GM19468 (cell line): ENCODE data around the gene CA9.

ENCODE experiments used
- ATAC-seq: cut with Tn5 transposase; IDR thresholded peaks from one replicate; pipeline ENCODE4 v1.9.1; 2021; ENCODE audit warnings: mild to moderate bottlenecking, moderate library complexity, moderate number of reproducible peaks; ENCODE audit not compliant: unreplicated experiment; ENCODE audit errors: extremely low read depth

The CA9 gene

DNA sequence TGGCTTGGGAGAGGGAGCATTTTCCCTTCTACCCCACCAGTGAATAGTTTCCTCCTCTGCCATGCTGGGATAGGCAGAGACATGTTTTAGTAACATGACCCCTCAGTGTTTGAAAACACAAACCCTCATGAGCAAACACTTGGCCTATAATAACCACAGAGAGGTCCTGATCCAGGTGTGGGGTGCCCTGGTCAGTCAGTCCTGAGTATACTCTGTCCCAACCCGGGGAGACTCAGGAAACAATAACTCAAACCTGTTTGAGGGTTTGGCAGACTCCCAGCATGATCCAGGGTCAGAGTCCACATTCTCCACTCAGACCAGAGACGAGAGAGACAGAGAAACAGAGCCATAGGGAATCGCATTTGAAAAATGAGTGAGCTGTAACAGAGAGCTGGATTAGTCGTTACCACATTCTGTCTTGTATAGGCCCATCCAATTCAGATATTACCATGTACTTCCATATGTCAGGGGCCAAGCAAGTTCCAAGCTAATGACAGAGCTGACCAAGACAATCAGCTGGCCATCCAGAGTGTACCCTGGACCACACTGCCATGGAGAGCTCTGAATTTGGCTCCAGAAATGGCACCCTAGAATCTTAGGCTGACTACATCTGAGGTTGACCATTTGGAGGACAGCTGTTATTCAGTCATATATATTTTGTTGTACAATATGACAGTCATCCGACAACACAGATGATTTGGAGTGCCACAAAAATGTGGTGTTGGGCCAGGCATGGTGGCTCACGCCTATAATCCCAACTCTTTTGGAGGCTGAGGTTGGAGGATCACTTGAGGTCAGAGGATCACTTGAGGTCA, 4.2 kb upstream of the CA9 start:
- no peak for ATAC-seq

DNA sequence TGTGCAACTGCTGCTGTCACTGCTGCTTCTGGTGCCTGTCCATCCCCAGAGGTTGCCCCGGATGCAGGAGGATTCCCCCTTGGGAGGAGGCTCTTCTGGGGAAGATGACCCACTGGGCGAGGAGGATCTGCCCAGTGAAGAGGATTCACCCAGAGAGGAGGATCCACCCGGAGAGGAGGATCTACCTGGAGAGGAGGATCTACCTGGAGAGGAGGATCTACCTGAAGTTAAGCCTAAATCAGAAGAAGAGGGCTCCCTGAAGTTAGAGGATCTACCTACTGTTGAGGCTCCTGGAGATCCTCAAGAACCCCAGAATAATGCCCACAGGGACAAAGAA, 265 bp downstream of the CA9 start:
- no peak for ATAC-seq

DNA sequence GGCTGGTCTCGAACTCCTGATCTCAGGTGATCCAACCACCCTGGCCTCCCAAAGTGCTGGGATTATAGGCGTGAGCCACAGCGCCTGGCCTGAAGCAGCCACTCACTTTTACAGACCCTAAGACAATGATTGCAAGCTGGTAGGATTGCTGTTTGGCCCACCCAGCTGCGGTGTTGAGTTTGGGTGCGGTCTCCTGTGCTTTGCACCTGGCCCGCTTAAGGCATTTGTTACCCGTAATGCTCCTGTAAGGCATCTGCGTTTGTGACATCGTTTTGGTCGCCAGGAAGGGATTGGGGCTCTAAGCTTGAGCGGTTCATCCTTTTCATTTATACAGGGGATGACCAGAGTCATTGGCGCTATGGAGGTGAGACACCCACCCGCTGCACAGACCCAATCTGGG, 1.5 kb downstream of the CA9 start:
- no peak for ATAC-seq

DNA sequence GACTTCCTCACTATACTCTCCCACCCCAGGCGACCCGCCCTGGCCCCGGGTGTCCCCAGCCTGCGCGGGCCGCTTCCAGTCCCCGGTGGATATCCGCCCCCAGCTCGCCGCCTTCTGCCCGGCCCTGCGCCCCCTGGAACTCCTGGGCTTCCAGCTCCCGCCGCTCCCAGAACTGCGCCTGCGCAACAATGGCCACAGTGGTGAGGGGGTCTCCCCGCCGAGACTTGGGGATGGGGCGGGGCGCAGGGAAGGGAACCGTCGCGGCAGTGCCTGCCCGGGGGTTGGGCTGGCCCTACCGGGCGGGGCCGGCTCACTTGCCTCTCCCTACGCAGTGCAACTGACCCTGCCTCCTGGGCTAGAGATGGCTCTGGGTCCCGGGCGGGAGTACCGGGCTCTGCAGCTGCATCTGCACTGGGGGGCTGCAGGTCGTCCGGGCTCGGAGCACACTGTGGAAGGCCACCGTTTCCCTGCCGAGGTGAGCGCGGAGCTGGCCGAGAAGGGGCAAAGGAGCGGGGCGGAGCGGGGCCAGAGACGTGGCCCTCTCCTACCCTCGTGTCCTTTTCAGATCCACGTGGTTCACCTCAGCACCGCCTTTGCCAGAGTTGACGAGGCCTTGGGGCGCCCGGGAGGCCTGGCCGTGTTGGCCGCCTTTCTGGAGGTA, 2.1 kb downstream of the CA9 start:
- ATAC-seq: no peak

DNA sequence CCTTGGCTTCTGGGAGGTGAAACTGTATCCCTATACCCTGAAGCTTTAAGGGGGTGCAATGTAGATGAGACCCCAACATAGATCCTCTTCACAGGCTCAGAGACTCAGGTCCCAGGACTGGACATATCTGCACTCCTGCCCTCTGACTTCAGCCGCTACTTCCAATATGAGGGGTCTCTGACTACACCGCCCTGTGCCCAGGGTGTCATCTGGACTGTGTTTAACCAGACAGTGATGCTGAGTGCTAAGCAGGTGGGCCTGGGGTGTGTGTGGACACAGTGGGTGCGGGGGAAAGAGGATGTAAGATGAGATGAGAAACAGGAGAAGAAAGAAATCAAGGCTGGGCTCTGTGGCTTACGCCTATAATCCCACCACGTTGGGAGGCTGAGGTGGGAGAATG, 5.4 kb downstream of the CA9 start:
- no peak for ATAC-seq

DNA sequence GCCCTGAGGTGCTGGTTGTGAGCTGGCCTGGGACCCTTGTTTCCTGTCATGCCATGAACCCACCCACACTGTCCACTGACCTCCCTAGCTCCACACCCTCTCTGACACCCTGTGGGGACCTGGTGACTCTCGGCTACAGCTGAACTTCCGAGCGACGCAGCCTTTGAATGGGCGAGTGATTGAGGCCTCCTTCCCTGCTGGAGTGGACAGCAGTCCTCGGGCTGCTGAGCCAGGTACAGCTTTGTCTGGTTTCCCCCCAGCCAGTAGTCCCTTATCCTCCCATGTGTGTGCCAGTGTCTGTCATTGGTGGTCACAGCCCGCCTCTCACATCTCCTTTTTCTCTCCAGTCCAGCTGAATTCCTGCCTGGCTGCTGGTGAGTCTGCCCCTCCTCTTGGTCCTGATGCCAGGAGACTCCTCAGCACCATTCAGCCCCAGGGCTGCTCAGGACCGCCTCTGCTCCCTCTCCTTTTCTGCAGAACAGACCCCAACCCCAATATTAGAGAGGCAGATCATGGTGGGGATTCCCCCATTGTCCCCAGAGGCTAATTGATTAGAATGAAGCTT, 6.1 kb downstream of the CA9 start:
- ATAC-seq: no peak

DNA sequence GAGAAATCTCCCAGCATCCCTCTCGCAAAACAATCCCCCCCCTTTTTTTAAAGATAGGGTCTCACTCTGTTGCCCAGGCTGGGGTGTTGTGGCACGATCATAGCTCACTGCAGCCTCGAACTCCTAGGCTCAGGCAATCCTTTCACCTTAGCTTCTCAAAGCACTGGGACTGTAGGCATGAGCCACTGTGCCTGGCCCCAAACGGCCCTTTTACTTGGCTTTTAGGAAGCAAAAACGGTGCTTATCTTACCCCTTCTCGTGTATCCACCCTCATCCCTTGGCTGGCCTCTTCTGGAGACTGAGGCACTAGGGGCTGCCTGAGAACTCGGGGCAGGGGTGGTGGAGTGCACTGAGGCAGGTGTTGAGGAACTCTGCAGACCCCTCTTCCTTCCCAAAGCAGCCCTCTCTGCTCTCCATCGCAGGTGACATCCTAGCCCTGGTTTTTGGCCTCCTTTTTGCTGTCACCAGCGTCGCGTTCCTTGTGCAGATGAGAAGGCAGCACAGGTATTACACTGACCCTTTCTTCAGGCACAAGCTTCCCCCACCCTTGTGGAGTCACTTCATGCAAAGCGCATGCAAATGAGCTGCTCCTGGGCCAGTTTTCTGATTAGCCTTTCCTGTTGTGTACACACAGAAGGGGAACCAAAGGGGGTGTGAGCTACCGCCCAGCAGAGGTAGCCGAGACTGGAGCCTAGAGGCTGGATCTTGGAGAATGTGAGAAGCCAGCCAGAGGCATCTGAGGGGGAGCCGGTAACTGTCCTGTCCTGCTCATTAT, 6.8 kb downstream of the CA9 start:
- ATAC-seq: no peak

DNA sequence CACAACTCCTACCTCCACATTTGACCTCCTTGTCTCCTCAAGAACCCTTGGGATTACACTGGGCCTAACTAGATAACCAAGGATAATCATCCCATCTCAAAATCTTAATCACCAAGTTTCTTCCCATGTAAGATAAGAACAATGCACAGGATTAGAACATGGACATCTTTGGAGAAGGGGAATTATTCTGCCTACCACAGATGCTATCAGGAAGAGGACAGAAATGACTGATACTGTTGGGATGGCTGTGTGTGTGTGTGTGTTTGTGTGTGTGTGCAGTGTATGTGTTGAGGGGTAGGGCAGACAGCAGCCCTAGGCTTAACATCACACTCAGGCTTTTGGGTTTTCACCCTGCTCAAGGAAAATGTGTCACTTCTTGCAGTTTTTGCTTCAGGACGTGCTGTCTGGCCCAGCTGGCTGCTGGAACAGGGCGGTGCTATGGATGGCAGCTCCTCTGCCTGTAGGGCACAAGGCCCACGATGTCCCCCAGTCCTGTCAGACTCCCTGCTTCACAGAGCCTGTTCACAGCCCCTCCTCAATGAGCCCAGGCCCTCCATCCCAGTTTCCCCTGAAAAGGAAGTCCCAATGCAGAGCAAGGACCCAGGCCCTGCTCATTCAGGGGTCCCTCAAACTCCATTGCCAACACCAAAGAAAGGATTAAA, 7.7 kb downstream of the CA9 start:
- ATAC-seq: no peak

DNA sequence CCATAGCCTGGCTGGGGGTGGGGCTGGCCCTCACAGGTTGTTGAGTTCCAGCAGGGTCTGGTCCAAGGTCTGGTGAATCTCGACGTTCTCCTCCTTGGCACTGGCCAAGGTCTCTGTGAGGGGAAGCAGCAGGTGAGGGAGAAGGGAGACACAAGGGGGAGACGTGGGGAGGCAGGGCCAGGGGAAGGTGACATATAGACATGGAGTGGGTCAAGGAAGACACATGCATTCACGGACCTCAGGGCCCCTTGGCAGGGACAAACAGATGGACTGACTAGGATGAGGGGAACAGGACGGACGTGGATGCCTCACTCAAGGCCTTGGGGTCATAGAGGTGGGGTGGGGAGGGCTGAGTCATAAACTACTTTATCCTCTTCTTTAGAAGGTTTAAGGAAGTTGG, 8.3 kb downstream of the CA9 start:
- no peak for ATAC-seq

DNA sequence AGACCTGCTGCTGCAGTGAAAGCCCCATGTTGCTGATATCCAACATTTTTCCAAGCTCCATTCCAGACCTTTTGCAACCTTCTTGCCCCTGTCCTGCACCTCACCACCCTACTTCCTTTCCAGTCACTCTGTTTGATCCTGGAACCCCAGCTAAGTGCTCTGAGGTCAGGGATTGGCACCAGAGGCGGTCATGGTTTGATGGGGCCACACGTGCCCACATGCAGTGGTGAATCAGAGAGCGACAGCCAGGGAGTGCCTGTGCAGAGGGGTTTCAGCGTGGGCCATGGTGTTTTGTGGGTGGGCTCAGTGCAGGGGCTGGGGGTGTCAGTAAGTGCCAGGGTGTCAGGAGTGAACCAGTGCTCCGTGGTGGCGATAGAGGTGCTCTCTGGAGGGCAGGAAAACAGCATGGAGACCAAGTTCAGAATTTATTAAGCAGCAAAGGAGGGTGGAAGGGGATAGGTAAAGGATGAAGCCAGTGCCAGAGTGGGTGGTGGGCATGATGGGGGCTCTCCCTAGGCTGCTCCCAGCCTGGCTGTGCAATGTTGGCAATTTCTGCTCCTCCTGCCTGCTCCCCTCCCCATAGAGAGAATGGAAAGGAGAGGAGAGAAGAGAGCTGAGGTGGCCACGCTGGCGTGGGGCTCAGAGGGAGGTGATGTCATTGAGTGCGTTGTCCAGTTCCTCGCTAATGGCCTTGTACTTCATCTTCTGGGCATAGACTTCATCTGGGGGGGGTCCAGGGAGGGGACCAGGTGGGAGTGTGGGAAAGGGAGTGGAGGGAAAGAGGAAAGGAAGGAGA, 9.0 kb downstream of the CA9 start:
- no peak for ATAC-seq

DNA sequence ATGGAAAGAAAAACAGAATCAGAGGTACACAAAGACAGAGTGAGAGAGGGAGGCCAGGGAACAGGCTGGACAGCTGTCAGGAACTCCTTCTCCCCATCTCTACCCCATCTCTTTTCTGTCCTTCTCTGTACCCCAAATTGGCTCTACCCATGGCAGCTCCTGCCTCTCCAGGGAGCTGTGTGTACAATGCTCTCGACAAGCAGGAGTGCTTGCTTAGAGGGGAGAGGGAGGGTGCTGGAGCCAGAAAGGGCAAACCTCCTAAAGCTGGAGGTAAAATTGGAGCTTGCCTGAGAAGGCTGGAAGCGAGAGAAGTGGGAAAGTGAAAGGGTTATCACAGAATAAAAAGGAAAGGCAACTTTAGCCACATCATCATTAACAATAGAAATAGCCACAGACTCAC, 9.6 kb downstream of the CA9 start:
- ATAC-seq: no peak

DNA sequence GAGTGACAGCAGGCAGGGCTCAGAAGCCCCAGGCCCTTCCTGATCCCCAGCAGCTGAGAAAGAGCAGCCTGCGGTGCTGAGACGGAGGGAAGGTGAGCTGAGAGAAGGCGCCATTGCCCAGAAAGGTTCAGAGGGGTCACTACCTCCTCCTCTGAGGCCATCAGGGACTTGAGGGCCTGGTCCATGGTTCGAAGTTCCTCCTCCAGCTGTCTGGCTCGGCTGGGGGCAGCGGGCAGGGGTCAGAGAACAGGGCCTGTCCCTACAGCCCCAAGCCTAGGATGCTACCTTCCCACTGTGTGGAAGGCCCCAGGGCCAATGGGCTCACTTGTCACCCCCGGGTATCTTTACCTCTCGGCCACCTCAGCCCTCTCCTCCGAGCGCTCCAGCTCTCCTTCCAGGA, 11.2 kb downstream of the CA9 start:
- ATAC-seq: no peak

DNA sequence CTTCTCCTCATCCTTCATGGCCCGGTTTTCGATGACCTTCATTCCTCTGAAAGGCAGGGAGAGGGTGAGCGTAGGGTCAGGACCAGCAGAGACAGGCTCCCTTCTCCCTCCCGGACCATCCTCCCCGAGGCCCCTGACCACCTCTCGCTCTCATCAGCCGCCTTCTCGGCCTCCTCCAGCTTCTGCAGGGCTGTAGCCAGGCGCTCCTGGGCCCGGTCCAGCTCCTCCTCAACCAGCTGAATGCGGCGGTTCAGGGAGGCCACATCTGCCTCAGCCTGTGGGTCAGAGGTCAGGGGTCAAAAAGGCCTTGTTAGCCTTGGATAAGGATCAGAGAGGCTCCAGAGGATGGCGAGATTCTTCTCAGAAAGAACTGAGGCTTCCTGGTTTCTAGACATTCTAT, 11.8 kb downstream of the CA9 start:
- no peak for ATAC-seq

DNA sequence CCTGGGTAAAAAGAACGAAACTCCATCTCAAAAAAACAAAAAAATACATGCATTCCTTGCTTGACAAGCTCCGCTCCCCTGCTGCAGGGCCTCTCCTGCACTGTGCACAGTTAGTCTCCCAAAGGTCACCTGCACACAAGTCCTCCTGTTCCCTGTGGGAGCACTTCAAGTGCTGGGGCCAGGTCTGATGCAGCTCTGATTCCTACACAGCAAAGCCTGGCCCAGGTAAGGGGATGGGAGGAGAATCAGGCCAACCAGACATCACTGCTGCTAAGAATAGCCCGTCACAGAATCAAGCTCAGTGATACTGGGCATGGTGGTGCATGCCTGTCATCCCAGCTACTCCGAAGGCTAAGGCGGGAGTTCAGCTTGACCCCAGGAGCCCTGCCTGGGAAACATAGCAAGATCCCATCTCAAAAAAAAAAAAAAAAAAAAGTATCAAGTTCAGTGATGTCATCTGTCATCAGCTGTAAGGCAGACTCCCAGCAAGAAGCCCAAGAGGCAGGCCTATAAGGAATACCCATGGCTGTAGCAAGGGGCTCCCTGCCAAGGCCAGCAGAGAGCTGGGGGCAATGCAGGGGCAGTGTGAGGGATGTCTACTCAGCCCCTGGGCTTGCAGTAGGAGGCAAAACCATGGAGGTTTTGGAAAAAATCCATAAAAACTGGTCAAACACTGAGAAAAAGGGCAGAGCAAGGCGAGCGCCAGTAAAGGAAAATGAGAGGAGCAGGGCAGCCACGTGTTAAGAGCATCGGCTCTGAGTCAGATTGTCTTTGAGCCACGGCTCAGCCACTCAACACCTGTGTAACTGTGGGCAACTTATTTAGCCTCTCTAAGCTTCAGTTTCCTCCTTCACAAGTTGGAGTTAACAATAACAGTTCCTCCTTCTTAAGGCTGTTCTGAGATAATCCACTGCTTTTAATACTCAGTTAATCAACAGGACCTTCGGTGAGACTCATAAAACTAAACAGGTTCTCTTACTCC, 12.8 kb downstream of the CA9 start:
- peak; percentile 53 for ATAC-seq

DNA sequence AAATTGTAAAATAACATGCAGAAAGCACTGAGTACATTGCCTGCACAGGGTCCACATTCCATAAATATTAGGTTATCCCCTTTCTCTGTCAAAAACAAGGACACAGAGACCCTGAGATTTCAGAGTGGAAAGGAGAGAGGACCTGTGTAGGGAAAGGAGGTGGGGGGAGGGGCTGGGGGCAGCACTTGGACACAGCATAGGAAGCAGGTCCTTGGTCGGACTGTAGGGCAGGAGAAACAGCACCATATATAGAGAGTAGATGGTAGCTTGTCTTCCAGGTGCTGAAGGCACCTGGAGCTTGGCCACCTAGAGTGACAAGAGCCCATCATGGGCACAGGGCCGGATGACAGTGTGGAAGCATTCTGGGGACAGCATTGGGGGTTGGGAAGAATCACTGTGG, 13.6 kb downstream of the CA9 start:
- no peak for ATAC-seq

DNA sequence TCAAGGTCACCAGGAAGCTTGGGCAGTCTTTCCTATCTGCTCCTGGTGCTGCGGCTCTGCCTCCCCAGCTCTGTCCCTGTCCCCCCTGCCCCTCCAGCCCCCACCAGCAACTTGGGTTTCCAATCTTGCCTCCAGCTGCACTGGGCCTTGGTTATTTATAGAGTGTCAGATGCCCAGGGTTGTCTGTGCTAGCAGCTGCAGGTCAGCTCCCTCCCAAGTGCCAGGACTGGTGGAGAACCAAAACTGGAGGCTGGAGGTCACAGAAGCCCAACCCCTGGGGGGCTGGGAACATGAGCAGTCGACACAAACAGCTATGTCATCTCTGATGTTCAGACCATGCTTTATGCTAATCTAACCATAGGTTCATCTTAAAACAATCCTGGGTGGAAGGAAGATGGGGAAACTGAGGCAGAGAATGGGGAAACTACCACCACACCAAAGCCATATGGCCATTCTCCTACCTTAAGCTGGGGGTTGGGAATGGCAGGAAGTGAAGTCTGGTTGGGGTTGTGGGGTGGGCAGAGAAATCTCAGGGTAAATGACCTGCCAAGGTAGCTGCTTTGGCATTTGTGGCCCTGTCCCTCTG, 14.3 kb downstream of the CA9 start:
- ATAC-seq: no peak

DNA sequence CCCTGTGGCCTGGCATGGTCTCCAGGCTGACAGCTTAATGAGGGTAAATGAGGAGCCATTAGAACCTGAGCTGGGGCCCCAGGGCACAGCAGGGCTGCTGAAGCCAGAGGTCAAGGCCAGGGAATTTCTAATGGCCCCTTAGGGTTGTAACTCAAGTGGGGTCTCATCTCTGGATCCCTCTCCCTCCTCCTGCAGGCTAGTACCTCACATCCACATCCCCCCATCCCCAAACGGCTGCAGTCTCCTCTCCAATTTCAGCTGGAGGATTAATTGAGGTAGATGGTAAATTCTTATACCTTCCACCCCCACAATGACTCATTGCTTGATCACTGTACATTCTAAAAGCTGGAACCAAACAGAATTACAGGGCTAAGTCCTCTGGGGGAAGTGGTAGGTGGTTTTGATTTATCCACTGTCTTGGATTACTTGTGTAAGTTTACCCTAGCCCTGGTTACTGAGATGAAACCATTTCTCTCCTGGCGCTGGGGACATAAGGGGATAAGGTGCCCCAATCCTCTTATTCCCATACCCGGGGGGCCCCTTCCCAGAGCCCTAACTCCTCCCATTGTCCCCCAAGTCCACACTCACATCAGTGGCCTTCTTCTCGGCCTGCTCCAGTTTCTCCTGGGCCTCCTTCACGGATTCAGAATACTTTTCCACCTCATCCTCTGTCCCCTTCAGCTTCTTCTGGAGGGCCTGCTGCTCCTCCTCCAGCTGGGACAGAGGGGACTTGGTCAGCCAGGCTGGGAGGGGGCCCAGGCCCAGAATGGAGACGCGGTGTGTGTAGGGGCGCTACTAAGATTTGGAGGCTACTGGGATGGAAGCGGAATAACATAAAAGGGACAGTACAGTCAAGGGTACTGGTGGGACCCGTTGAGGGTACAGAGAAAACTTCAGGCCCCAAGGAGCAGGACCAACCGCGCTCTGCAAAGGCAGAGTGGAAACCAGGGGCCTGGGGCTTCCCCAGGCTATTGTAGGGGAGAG, 15.1 kb downstream of the CA9 start:
- ATAC-seq: no peak
